ENCODE results near the gene ACE.

Gene ACE

GRCh38 chr17:63494300-63494928 is 17.6 kb downstream of the ACE start:
- TF ChIP-seq CTCF (IDR thresholded peaks at IDR 0.05; ENCODE audit: control insufficient read depth, insufficient read depth, low read depth, low read length, missing control alignments): no peak
- no peak overlapping the region for H3K4me3 ChIP-seq (ENCODE audit: control insufficient read depth, low read depth, low read length)
- no peak for DNase-seq (ENCODE audit: low read depth)

GRCh38 chr17:63495491-63495890 is 18.6 kb downstream of the ACE start:
- TF ChIP-seq CTCF (IDR thresholded peaks at IDR 0.05; ENCODE audit: control insufficient read depth, insufficient read depth, low read depth, low read length, missing control alignments): no peak
- no peak for DNase-seq (ENCODE audit: low read depth)
- no peak overlapping the region for H3K4me3 ChIP-seq (ENCODE audit: control insufficient read depth, low read depth, low read length)

GRCh38 chr17:63496177-63496576 is 19.3 kb downstream of the ACE start:
- TF ChIP-seq CTCF (IDR thresholded peaks at IDR 0.05; ENCODE audit: control insufficient read depth, insufficient read depth, low read depth, low read length, missing control alignments): no peak
- no peak for DNase-seq (ENCODE audit: low read depth)
- no peak overlapping the region for H3K4me3 ChIP-seq (ENCODE audit: control insufficient read depth, low read depth, low read length)

GRCh38 chr17:63496663-63497400 is 20.0 kb downstream of the ACE start:
- DNase-seq (ENCODE audit: low read depth): no peak
- no peak for TF ChIP-seq CTCF (IDR thresholded peaks at IDR 0.05; ENCODE audit: control insufficient read depth, insufficient read depth, low read depth, low read length, missing control alignments)

GRCh38 chr17:63497708-63498483 is 21.0 kb downstream of the ACE start:
- no peak overlapping the region for H3K4me3 ChIP-seq (ENCODE audit: control insufficient read depth, low read depth, low read length)
- no peak for DNase-seq (ENCODE audit: low read depth)
- TF ChIP-seq CTCF (IDR thresholded peaks at IDR 0.05; ENCODE audit: control insufficient read depth, insufficient read depth, low read depth, low read length, missing control alignments): peak; percentile 29

More at GRCh38 chr17:63496663-63497400, 20.0 kb downstream of the ACE start:
- no peak overlapping the region for H3K4me3 ChIP-seq (ENCODE audit: control insufficient read depth, low read depth, low read length)

- DNase-seq (ENCODE audit: low read depth): no peak
- H3K4me3 ChIP-seq (ENCODE audit: control insufficient read depth, low read depth, low read length): no peak overlapping the region
- no peak for TF ChIP-seq CTCF (IDR thresholded peaks at IDR 0.05; ENCODE audit: control insufficient read depth, insufficient read depth, low read depth, low read length, missing control alignments)
These were observed 21.9 kb downstream of the ACE start for GRCh38 chr17:63498626-63499195.
